Activated CD4-positive, alpha-beta T cell treated with anti-CD3 and anti-CD28 coated beads for 24 hours (primary cell): ENCODE measurements around the gene CSNK2A1.

Source experiments
- DNase-seq, 2 donors: peaks; one replicate each; pipeline ENCODE4 v3.0.0-alpha.2; 2020; ENCODE audit warnings: low read depth in 2 of 2

Gene CSNK2A1

DNA sequence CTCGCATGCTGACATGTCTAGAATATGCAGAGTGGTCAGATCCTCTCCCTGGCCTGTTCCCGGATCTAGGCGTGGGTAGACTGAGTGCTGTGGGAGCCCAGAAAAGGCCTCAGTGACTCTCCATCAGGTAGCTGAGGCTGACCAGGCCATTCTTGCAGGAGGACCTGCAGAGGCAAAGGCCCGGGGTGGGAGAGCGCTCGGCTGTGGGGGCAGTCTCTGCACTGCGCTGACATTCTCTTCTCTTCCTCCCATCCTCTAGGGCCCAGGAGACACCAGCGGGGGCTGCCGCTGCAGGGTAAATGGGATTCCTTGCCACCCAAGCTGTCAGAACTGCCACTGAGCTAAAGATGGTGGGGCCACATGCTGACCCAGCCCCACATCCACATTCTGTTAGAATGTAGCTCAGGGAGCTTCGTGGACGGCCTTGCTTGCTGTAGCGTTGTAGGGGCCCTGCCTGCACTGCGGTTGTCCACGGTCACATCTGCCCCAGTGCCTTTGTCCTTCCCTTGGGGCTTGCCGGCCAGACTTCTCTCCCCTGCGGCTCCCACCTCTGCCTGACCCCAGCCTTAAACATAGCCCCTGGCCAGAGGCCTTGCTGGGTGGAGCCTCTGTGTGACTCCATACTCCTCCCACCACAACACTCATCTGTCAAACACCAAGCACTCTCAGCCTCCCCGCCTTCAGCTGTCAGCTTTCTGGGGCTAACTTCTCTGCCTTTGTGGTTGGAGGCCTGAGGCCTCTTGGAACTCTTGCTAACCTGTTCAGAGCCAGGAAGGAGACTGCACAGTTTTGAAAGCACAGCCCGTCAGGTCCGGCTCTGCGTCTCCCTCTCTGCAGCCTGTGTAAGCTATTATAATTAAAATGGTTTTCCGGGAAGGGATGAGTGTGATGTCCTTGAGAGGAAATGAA is 113.2 kb downstream of the CSNK2A1 start:
- DNase-seq = no peak

DNA sequence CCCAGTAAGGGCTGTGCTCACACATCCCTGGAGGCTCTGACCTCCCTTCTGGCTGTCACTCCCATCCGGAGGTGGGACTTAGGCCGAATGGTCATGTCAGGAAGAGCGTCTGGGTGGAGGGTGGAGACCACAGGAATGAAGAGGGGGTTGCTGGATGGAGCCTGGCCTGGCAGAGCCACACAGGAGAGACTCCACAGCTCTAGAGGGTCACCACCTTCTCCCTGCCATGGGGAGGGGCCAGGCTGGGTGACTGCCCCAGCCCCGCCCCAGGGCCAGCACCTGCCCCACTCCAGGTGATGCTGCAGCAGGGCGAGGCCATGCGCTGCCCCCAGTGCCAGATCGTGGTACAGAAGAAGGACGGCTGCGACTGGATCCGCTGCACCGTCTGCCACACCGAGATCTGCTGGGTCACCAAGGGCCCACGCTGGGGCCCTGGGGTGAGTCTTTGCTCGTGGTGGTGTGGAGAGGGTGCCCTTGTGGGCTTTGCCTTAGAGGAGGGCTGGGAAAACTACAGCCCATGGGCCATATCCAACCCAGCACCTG is 114.9 kb downstream of the CSNK2A1 start:
- no peak for DNase-seq

DNA sequence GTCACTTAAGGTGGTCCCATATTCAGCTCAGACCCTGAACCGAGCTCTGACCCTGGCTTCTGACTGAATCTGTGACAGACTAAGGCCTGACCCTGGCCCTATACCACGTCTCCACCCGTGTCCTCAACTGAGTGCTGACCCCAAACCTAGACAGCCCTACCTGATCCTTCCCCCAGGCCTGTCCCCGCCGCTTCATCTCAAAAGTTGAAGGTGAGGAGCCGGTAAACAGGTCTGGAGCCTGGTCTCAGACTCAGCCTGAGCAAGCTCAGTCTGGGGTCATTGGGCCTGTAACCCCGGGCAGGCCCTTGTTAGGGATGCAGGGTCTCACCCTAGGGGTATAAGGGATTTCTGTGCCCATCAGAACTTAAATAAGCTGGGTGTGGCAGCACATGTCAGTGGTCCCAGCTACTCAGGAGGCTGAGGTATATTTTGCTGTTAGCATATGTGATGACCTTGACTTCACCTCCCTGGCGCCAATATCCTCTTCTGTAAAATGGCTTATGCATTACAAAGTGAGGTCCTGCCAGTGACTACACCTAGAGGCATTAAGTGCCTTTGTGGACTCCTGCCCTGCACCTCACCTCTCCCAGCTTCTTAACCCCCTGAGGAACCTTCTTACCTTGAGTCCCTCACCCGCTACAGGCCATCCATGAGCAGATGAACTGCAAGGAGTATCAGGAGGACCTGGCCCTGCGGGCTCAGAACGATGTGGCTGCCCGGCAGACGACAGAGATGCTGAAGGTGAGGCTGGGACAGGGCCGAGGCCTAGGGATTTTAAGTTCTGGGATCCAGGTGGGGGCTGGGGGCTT is 115.5 kb downstream of the CSNK2A1 start:
- DNase-seq = no peak

DNA sequence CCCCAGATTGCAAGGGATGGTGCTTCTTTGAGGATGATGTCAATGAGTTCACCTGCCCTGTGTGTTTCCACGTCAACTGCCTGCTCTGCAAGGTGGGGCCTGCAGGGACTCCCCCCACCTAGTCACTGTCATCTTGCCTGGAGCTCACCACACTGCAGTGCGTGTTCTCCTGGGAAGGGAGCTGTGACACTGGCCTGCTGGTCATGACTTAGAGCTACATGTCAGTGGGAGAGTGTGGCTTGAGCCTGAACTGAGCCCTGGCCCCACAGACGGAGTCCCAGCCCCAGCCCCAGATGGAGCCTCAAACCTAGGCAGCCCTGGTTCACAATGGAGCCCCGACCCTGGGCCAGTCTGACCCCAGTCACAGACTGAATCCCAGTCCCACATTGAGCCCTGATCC is 116.2 kb downstream of the CSNK2A1 start:
- no peak for DNase-seq

DNA sequence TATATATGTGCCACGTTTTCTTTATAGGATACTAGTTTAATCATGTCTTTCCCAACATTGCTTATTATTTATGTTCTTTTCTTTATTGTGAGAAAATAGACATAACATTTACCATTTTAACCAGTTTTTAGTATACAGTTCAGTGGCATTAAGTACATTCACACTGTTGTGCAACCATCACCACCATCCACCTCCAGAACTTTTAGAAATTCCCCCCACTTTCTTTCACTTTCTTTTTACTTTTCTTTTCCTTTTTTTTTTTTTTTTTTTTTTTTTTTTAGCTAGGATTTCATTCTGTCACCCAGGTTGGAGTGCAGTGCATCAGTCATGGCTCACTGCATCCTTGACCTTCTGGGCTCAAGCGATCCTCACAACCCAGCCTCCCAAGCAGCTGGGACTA is 117.0 kb downstream of the CSNK2A1 start:
- DNase-seq = no peak
